ENCODE measurements around the gene RUSC1. TPM values are rescaled to one million over a fixed set of nuclear protein-coding genes. Genes with fewer than 3 reads are reported as not detected.
"Not testable (repeated sequence)": the region's sequence is repeated elsewhere in the genome, so short reads cannot be mapped to it uniquely, and the experiment has no call there.

RUSC1 gene
- total RNA-seq, 8 experiments from 2014 or later, result 8.4 to 92.6 (median 49.8) TPM

DNA sequence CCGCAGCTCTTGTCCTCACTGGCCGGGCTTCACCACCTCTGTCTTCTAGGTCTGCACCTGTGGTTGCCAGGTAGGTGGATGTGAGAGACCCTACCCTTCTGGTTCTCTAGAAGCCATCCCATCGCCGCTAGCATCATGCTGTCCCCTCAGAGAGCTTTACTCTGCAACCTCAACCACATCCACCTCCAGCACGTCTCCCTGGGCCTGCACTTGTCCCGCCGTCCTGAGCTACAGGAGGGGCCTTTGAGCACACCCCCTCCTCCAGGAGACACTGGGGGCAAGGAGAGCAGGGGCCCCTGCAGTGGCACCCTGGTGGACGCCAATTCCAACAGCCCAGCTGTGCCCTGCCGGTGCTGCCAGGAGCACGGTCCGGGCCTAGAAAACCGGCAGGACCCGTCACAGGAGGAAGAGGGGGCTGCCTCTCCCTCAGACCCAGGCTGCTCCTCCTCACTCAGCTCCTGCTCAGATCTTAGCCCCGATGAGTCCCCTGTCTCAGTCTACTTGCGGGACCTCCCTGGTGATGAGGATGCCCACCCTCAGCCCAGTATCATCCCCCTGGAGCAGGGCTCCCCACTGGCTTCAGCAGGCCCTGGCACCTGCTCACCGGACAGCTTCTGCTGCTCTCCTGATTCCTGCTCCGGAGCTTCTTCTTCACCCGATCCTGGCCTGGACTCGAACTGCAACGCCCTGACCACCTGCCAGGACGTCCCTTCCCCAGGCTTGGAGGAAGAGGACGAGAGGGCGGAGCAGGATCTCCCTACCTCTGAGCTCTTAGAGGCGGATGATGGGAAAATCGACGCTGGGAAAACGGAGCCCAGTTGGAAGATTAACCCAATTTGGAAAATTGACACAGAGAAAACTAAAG, 1.2 kb downstream of the RUSC1 start:
- in situ Hi-C loops (cut with MboI; ENCODE audit: low pct_unique_long_range_greater_than_20kb in 2 of 9, low sequenced_read_pairs in 9 of 9, unreplicated experiment in 9 of 9), result no loop called here
- 0 to 49% (median 19%) methylated on average over 1 to 15 of the region's 27 CpGs for WGBS, 10 experiments
- Histone ChIP-seq H3K27ac (peak overlapping the region; percentile 77 to 90), H3K4me1 (replicated peaks in 1 of 2) (peaks cover 17 to 23% of the 10 kb centered on the region in 2 donors), H3K4me3 (peak overlapping the region; percentile 65 to 91 (median 78))
- no peak for ATAC-seq (replicated peaks in 6 of 8)

DNA sequence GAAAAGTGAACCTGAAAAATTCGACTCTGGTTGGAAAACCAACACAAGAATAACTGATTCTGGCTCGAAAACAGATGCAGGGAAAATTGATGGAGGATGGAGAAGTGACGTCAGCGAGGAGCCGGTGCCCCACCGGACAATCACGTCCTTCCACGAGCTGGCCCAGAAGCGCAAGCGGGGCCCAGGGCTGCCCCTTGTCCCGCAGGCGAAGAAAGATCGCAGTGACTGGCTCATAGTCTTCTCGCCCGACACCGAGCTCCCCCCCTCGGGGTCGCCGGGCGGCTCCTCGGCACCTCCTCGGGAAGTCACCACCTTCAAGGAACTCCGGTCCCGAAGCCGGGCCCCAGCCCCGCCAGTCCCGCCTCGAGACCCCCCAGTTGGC, 1.9 kb downstream of the RUSC1 start:
- peak overlapping the region; percentile 77 to 90 for H3K27ac ChIP-seq
- in situ Hi-C loops (cut with MboI; ENCODE audit: low pct_unique_long_range_greater_than_20kb in 2 of 9, low sequenced_read_pairs in 9 of 9, unreplicated experiment in 9 of 9), result no loop called here
- no peak for ATAC-seq (replicated peaks in 6 of 8)
- peaks cover 17 to 23% of the 10 kb centered on the region in 2 donors for H3K4me1 ChIP-seq (replicated peaks in 1 of 2)
- WGBS, 10 experiments, result 0 to 6% (median 1%) methylated on average over 1 to 14 of the region's 28 CpGs; no CpG with 5 or more reads in 1 of the 10 experiments
- H3K4me3 ChIP-seq, result peak overlapping the region; percentile 65 to 91 (median 78)

- 3% methylated on average over 7 of the region's 58 CpGs; no CpG with 5 or more reads in 9 of the 10 experiments for WGBS, 10 experiments
- peak overlapping the region; percentile 77 to 90 for H3K27ac ChIP-seq
- in situ Hi-C loops (cut with MboI; ENCODE audit: low pct_unique_long_range_greater_than_20kb in 2 of 9, low sequenced_read_pairs in 9 of 9, unreplicated experiment in 9 of 9), result no loop called here
- H3K4me3 ChIP-seq, result peak overlapping the region; percentile 65 to 91 (median 78)
- peak; percentile 29 to 66 (median 48) for ATAC-seq (replicated peaks in 6 of 8)
- H3K4me1 ChIP-seq (replicated peaks in 1 of 2), result peaks cover 17 to 23% of the 10 kb centered on the region in 2 donors
Observed at GRCh38 chr1:155322953-155323728, 2.4 kb downstream of the RUSC1 start.

GRCh38 chr1:155323729-155324036, 3.0 kb downstream of the RUSC1 start:
- Histone ChIP-seq H3K4me3 (peak overlapping the region; percentile 65 to 91 (median 78)), H3K4me1 (replicated peaks in 1 of 2) (peaks cover 17 to 23% of the 10 kb centered on the region in 2 donors), H3K27ac (peak overlapping the region; percentile 77 to 90)
- in situ Hi-C loops (cut with MboI; ENCODE audit: low pct_unique_long_range_greater_than_20kb in 2 of 9, low sequenced_read_pairs in 9 of 9, unreplicated experiment in 9 of 9), result no loop called here
- WGBS, 10 experiments, result 0 to 8% (median 0%) methylated on average over 1 to 16 of the region's 29 CpGs; no CpG with 5 or more reads in 7 of the 10 experiments
- ATAC-seq (replicated peaks in 6 of 8), result peak; percentile 27 to 51 (median 39)

GRCh38 chr1:155324037-155324716, 3.5 kb downstream of the RUSC1 start:
- H3K4me1 ChIP-seq (replicated peaks in 1 of 2), result peaks cover 17 to 23% of the 10 kb centered on the region in 2 donors
- in situ Hi-C loops (cut with MboI; ENCODE audit: low pct_unique_long_range_greater_than_20kb in 2 of 9, low sequenced_read_pairs in 9 of 9, unreplicated experiment in 9 of 9), result no loop called here

DNA sequence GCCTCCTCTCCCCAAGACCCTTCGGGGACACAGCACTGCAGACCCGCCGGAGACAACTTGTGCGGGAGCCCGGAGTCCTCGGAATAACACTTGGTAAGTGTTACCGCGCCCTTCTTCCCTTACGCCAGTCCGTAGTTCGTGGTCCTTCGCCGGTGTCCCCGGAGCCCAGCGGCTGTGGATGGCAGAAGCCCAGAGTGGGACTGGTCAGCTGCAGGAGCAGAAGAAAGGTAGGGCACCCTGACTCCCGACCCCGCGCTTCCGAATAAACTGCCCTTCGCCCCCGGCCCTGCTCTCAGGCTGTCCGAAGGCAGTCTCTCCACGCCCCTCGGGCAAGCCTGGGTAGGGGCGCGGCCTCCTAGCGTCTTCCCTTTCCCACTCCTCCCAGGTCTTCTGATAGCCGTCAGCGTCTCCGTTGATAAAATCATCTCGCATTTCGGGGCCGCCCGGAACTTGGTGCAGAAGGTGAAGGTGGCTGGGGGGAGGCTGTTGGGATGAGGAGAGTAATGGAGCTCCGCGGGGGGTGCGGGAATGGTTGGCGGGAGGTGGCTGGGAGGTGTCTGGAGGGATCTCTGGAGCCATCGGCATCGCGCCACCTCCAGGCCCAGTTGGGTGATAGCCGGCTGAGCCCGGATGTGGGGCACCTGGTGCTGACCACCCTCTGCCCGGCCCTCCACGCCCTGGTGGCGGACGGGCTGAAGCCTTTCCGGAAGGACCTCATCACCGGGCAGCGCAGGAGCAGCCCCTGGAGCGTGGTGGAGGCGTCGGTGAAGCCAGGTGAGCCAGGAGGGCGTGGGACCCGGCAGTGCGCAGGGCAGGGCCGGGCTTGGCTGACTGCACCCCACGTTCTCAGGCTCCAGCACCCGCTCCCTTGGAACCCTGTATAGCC, 4.3 kb downstream of the RUSC1 start:
- ATAC-seq (replicated peaks in 6 of 8), result peak in 4 of 8 experiments; percentile 0 to 7 (median 6)
- no peak overlapping the region for H3K27ac ChIP-seq
- 0 to 21% (median 3%) methylated on average over 2 to 32 of the region's 59 CpGs; no CpG with 5 or more reads in 4 of the 10 experiments for WGBS, 10 experiments

More at GRCh38 chr1:155324037-155324716, 3.5 kb downstream of the RUSC1 start:
- Histone ChIP-seq H3K4me3 (peak overlapping the region; percentile 65 to 91 (median 78)), H3K27ac (peak overlapping the region; percentile 77 to 90)
- WGBS, 10 experiments, result 0 to 3% (median 0%) methylated on average over 1 to 8 of the region's 44 CpGs; no CpG with 5 or more reads in 5 of the 10 experiments
- peak; percentile 57 to 75 (median 68) for ATAC-seq (replicated peaks in 6 of 8)

DNA sequence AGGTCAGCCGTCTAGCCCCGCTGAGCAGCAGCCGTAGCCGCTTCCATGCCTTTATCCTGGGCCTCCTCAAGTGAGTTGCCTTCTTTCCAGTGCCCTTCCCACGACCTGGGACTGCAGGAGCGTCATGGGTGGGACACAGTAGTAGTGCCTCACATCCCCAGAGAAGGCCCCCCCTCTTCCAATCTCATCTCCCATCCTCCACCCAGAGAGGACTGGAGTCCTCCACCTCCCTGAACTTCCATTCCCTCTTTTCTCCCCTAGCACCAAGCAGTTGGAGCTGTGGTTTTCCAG, 4.9 kb downstream of the RUSC1 start:
- 40 to 64% (median 59%) methylated on average over 1 to 5 of the region's 6 CpGs; no CpG with 5 or more reads in 7 of the 10 experiments for WGBS, 10 experiments
- H3K4me1 ChIP-seq (replicated peaks in 1 of 2), result peaks cover 10 to 17% of the 10 kb centered on the region in 2 donors
- H3K27ac ChIP-seq, result no peak overlapping the region
- no peak overlapping the region for H3K4me3 ChIP-seq
- no peak for ATAC-seq (replicated peaks in 6 of 8)
- in situ Hi-C loops (cut with MboI; ENCODE audit: low pct_unique_long_range_greater_than_20kb in 2 of 9, low sequenced_read_pairs in 9 of 9, unreplicated experiment in 9 of 9), result no loop called here

More for the DNA sequence above, 4.3 kb downstream of the RUSC1 start:
- peak overlapping the region; percentile 65 to 91 (median 78) for H3K4me3 ChIP-seq
- peaks cover 13 to 22% of the 10 kb centered on the region in 2 donors for H3K4me1 ChIP-seq (replicated peaks in 1 of 2)
- in situ Hi-C loops (cut with MboI; ENCODE audit: low pct_unique_long_range_greater_than_20kb in 2 of 9, low sequenced_read_pairs in 9 of 9, unreplicated experiment in 9 of 9), result no loop called here

GRCh38 chr1:155326020-155326526, 5.4 kb downstream of the RUSC1 start:
- 60 to 100% (median 92%) methylated on average over 1 to 6 of the region's 6 CpGs; no CpG with 5 or more reads in 5 of the 10 experiments for WGBS, 10 experiments
- in situ Hi-C loops (cut with MboI; ENCODE audit: low pct_unique_long_range_greater_than_20kb in 2 of 9, low sequenced_read_pairs in 9 of 9, unreplicated experiment in 9 of 9), result no loop called here
- Histone ChIP-seq H3K27ac (no peak overlapping the region), H3K4me3 (no peak overlapping the region), H3K4me1 (replicated peaks in 1 of 2) (peaks cover 10 to 17% of the 10 kb centered on the region in 2 donors)
- ATAC-seq (replicated peaks in 6 of 8), result no peak

- in situ Hi-C loops (cut with MboI; ENCODE audit: low pct_unique_long_range_greater_than_20kb in 2 of 9, low sequenced_read_pairs in 9 of 9, unreplicated experiment in 9 of 9), result no loop called here
- Histone ChIP-seq H3K27ac (no peak overlapping the region), H3K4me3 (no peak overlapping the region), H3K4me1 (replicated peaks in 1 of 2) (peaks cover 9 to 14% of the 10 kb centered on the region in 2 donors)
- 60 to 100% (median 96%) methylated on average over 1 to 5 of the region's 7 CpGs; no CpG with 5 or more reads in 6 of the 10 experiments for WGBS, 10 experiments
- ATAC-seq (replicated peaks in 6 of 8), result no peak
Observed at GRCh38 chr1:155326631-155327037, 5.9 kb downstream of the RUSC1 start.

DNA sequence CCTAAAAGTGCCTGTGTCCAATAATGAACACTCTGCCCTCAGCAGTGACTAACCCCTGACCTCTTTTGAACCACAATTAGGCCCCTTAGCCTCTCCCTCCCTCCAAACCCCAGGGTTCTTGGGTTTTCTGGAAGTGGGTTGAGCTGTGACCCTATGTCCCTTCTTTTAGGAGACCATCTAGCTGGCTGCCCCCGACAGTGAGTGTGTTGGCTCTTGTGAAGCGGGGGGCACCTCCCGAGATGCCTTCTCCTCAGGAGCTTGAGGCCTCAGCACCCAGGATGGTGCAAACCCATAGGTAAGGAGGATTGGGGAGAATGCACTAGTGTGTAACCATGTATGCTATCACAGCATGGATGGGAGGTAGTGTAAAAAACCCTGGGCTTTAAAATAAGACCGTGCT, 7.3 kb downstream of the RUSC1 start:
- WGBS, 10 experiments, result 71 to 100% (median 95%) methylated on average over 1 to 4 of the region's 4 CpGs; no CpG with 5 or more reads in 5 of the 10 experiments
- ATAC-seq (replicated peaks in 6 of 8), result no peak
- Histone ChIP-seq H3K27ac (no peak overlapping the region), H3K4me1 (replicated peaks in 1 of 2) (peaks cover 2 to 5% of the 10 kb centered on the region in 2 donors), H3K4me3 (no peak overlapping the region)
- in situ Hi-C loops (cut with MboI; ENCODE audit: low pct_unique_long_range_greater_than_20kb in 2 of 9, low sequenced_read_pairs in 9 of 9, unreplicated experiment in 9 of 9), result no loop called here

DNA sequence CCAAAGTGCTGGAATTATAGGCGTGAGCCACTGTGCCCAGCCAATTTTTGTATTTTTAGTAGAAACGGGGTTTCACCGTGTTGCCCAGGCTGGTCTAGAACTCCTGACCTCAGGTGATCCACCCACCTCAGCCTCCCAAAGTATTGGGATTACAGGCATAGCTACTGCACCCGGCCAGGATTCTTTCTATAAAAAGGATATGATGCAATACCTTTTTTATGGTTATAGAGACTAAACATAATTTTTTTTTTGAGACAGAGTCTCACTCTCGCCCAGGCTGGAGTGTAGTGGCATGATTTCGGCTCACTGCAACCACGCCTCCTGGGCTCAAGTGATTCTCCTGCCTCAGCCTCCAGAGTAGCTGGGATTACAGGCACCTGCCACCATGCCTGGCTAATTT, 8.2 kb downstream of the RUSC1 start:
- ATAC-seq (replicated peaks in 6 of 8); H3K4me1 ChIP-seq (replicated peaks in 1 of 2); H3K27ac ChIP-seq; H3K4me3 ChIP-seq; in situ Hi-C loops (cut with MboI; ENCODE audit: low pct_unique_long_range_greater_than_20kb in 2 of 9, low sequenced_read_pairs in 9 of 9, unreplicated experiment in 9 of 9): not testable (repeated sequence)
- 67 to 100% (median 90%) methylated on average over 1 to 7 of the region's 7 CpGs; no CpG with 5 or more reads in 4 of the 10 experiments for WGBS, 10 experiments
